ENCODE measurements around the gene PREX1.

PREX1 gene

GRCh38 chr20:48616481-48616880 is 211.3 kb downstream of the PREX1 start:
- TF ChIP-seq TCF4 (CRISPR knock-in tag; IDR thresholded peaks at IDR 0.05; ENCODE audit: borderline replicate concordance) (no peak), TSHZ2 (CRISPR knock-in tag; IDR thresholded peaks at IDR 0.05) (no peak), CREB5 (CRISPR knock-in tag; IDR thresholded peaks at IDR 0.05; ENCODE audit: low read depth) (no peak), ZNF70 (CRISPR knock-in tag; IDR thresholded peaks at IDR 0.05) (no peak), ZFP30 (CRISPR knock-in tag; IDR thresholded peaks at IDR 0.05) (no peak), ZNF565 (CRISPR knock-in tag; conservative IDR thresholded peaks at IDR 0.05; ENCODE audit: low read depth) (no peak), BACH2 (CRISPR knock-in tag; IDR thresholded peaks at IDR 0.05; ENCODE audit: borderline replicate concordance) (no peak), SNAI2 (CRISPR knock-in tag; IDR thresholded peaks at IDR 0.05) (no peak), ZNF8 (CRISPR knock-in tag; IDR thresholded peaks at IDR 0.05) (no peak), ESRRG (CRISPR knock-in tag; IDR thresholded peaks at IDR 0.05) (no peak), PPARA (CRISPR knock-in tag; IDR thresholded peaks at IDR 0.05; ENCODE audit: borderline replicate concordance) (no peak), TOX (CRISPR knock-in tag; IDR thresholded peaks at IDR 0.05; ENCODE audit: borderline replicate concordance) (no peak), RARB (CRISPR knock-in tag; IDR thresholded peaks at IDR 0.05) (no peak), CSRNP3 (CRISPR knock-in tag; IDR thresholded peaks at IDR 0.05) (no peak), ZC3H10 (CRISPR knock-in tag; IDR thresholded peaks at IDR 0.05) (no peak), GLIS3 (CRISPR knock-in tag; IDR thresholded peaks at IDR 0.05) (no peak), ARNTL (CRISPR knock-in tag; IDR thresholded peaks at IDR 0.05; ENCODE audit: borderline replicate concordance, low read depth) (no peak), ZFP3 (CRISPR knock-in tag; IDR thresholded peaks at IDR 0.05) (no peak)
- no peak for ATAC-seq

GRCh38 chr20:48615871-48616270 is 211.9 kb downstream of the PREX1 start:
- TF ChIP-seq TOX (CRISPR knock-in tag; IDR thresholded peaks at IDR 0.05; ENCODE audit: borderline replicate concordance) = no peak
- no peak for TF ChIP-seq ZNF565 (CRISPR knock-in tag; conservative IDR thresholded peaks at IDR 0.05; ENCODE audit: low read depth)
- no peak for TF ChIP-seq CREB5 (CRISPR knock-in tag; IDR thresholded peaks at IDR 0.05; ENCODE audit: low read depth)
- TF ChIP-seq CSRNP3 (CRISPR knock-in tag; IDR thresholded peaks at IDR 0.05) = no peak
- no peak for TF ChIP-seq PPARA (CRISPR knock-in tag; IDR thresholded peaks at IDR 0.05; ENCODE audit: borderline replicate concordance)
- TF ChIP-seq ESRRG (CRISPR knock-in tag; IDR thresholded peaks at IDR 0.05) = no peak
- TF ChIP-seq ZFP3 (CRISPR knock-in tag; IDR thresholded peaks at IDR 0.05) = no peak
- TF ChIP-seq RARB (CRISPR knock-in tag; IDR thresholded peaks at IDR 0.05) = no peak
- TF ChIP-seq ZFP30 (CRISPR knock-in tag; IDR thresholded peaks at IDR 0.05) = no peak
- no peak for TF ChIP-seq PATZ1 (CRISPR knock-in tag; IDR thresholded peaks at IDR 0.05; ENCODE audit: borderline replicate concordance)
- ATAC-seq = no peak
